SKM-1 treated with dmso at 0.1 percent for 144 hours (cell line): ENCODE data around the gene FOXO1.
"Not testable (repeated sequence)": the region's sequence is repeated elsewhere in the genome, so short reads cannot be mapped to it uniquely, and the experiment has no call there.

Experiments
- DNase-seq: peaks from one replicate; lab custom pipeline; 2025; ENCODE audit not compliant: unreplicated experiment; lab: John Stamatoyannopoulos, UW

The FOXO1 gene

GRCh38 chr13:40666045-40666932 is at the start of gene FOXO1:
Gene FOXO1, minus strand, starts transcription at chr13:40666641. Its CDS starts 429 bp downstream, at chr13:40666212.
- DNase-seq, result peak; percentile 74

- DNase-seq, result not testable (repeated sequence)
These were observed 48.0 kb upstream of the FOXO1 start for GRCh38 chr13:40714433-40714832.

GRCh38 chr13:40706439-40706838 is 40.0 kb upstream of the FOXO1 start:
- no peak for DNase-seq

DNA sequence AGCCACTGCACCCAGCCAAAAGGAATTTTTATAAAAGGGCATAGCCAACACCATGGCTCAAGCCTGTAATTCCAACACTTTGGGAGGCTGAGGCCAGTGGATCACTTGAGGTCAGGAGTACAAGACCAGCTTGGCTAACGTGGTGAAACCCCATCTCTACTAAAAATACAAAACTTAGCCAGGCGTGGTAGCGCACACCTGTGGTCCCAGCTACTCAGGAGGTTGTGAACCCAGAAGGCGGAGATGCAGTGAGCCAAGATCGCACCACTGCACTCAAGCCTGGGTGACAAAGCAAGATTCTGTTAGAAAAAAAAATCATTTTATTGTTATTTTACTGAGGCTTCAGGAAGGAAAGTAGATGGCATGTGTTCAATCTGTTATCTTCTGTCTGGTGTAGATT is 31.3 kb upstream of the FOXO1 start:
- no peak for DNase-seq

GRCh38 chr13:40694426-40694825 is 28.0 kb upstream of the FOXO1 start:
- no peak for DNase-seq

- no peak for DNase-seq
These were observed 26.5 kb upstream of the FOXO1 start for GRCh38 chr13:40692946-40693345.

DNA sequence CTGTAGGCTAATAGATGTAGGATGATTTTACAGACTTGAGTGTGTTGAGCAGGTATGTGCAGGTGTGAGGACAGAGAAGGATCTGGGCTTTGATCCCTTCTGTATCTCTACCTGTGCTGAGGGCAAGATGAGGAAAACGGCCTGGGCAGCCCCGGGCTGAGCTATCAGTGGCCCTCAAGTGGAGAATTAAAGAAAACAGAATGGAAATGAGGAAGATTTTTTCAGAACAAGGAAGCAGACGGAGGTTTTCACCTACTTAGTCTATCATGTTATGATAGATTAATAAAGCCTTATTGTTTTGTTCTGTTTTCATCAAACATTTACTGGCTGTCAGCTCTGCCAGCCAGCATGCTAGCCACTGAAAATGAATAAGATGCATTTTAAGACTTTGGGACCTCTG is 22.3 kb upstream of the FOXO1 start:
- DNase-seq, result no peak

GRCh38 chr13:40682449-40683240 is 16.2 kb upstream of the FOXO1 start:
- peak; percentile 16 for DNase-seq

GRCh38 chr13:40681341-40682146 is 15.1 kb upstream of the FOXO1 start:
- no peak for DNase-seq

- DNase-seq, result no peak
These were observed 14.3 kb upstream of the FOXO1 start for GRCh38 chr13:40680659-40681323.

- DNase-seq, result no peak
These were observed 13.1 kb upstream of the FOXO1 start for GRCh38 chr13:40679480-40679985.

DNA sequence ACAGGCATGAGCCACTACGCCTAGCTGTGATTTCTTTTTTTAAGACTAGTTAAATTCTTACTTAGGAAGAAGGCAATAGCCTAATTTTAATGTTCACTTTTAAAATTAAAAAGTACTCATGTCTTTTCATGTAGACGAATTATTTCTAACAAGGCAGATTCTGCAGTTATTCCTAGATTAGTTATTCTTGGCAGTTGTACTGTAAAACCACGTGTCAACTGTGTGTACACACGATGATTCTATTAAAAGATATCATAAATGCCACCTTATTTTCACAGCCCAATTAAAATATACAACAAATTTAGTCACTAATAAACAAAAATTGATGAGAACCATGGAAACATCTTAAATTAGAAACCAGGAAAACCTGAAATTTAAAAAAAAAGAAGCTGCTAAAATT is 10.6 kb upstream of the FOXO1 start:
- no peak for DNase-seq

DNA sequence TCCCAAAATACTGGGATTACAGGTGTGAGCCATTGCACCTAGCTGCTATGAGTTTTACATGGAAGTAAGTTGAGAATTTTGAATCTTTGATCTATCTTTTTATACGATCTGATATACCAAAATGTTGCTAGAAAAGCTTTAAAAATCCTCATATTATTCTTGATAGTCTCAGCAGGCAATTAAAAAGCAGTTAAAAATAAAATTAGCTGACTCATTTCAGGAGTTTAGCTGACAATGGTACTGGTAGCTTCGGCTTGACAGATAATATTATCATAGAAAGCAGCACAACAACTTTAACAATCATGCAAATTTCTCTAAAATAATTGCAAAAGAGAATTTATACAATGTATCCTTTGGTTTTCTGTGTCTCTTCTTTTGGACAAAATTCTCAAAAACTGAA is 9.6 kb upstream of the FOXO1 start:
- no peak for DNase-seq

- no peak for DNase-seq
These were observed 7.0 kb upstream of the FOXO1 start for GRCh38 chr13:40673414-40673813.

GRCh38 chr13:40672765-40673397 is 6.4 kb upstream of the FOXO1 start:
- DNase-seq, result no peak

DNA sequence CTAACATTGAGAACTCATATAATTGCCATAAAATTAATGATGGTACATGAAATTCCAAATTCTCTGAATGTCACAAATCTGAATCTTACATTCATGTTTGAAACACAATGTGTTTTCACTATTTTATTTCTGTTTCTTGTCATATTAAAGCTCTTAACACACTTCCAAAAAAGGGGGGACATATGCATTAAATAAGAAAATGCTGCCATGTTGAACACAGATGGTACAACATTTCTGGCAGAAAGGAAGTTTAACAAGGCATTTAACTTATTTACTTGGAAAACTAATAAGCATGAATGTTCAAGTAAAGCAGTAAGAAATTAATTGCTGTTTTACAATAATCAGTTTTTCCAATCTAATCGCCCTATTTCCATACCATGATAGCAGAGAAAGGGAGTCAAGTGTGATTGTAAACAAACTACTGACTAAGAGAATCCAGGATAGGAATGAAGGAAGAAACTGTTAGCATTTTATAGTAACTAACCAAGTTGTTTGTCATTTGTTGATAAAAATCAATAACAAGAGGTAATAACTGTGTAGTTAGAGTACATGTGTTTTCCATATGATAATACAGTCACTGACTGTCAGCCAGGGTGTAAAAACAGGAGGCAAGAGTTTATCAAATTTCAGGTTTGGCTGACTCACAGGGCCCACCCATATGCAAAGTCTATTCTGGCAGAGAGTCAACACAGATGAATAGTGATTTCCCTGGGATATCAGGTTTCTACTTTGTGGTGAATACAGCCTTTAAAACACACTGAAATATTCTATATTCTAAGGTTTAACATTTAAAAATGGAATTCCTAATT is 5.7 kb upstream of the FOXO1 start:
- DNase-seq, result no peak

DNA sequence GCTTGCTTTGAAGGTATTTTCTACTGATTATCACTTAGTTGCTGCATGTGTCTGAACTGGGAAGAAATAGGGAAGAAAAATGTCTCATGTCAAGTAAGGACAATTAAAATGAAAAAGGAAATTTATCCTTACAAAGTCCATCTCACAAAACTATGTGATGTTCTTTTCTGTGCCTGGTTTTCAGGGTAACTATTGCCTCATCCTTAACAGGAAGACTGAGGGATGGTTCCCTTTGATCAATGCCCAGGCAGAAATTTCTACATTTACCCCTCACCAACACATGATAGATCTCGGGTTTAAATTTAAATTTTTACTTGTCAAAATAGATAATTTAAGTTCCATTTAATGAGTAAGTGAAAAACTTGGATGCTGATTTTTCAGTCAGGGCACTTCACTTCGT is 3.9 kb upstream of the FOXO1 start:
- DNase-seq, result no peak

DNA sequence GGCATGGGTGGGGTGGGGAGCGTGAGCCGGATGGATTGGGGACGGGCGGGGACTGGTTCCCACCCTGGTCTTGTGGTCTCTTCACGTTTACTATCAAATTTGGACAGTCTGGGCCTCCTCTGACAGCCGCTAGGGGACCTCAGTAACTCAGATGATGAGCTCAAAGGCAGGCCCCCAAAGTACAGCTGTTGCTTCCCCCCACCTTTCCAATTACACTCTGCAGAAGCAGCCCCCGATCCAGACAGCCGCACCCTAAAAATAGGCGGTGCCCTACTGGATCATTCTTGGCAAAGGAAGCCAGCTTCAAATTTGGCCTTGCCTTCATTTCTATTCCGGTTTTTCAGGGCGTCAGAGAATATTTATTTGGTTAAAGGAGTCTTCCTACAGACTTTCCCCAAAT is 1.9 kb upstream of the FOXO1 start:
- no peak for DNase-seq

DNA sequence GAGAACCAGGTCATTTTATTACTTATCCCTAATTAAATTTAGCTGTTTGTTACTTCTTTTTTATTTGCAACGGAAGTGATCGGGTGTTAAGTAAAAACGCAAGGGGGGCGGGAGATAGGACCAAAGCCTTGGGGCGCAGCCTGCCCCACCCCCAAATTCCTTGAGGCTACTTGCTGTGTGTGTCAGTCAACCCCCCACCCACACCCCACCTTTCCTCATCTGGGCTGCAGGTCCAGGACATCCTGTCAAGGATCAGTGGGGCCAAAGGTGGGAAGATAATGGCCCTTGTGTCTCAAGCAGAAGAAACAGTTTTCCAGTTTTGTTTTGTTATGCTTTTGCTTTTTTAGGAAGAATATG is 1.2 kb upstream of the FOXO1 start:
- DNase-seq, result no peak
